Measurements from ENCODE around the gene RSPO4.

DNA sequence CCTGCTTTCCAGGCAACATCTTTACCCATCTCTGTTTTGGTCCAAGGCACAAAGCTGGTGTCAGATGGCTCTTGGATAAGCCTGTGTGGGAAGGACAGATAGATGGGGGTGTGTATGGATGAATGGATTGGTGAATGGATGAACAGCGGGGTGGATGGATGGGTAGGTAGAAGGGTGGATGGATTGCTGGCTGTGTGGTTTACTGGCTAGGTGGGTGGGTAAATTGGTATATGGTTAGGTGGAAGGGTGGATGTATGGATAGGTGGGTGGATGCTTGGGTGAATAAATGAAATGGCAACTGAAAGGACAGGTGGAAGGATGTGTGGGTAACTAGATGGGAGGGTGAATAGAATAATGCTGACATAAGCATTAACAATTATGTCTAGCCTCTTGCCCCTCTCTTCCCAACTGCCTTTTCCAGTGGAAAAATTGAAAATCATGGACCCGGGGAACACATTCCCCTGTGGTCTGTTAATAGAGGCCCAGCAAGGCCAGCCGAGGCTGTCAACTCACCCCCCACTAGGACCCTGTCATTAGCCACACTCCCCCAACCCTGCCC lies 43.8 kb upstream of the RSPO4 start:
- TF ChIP-seq, protein P1, sequence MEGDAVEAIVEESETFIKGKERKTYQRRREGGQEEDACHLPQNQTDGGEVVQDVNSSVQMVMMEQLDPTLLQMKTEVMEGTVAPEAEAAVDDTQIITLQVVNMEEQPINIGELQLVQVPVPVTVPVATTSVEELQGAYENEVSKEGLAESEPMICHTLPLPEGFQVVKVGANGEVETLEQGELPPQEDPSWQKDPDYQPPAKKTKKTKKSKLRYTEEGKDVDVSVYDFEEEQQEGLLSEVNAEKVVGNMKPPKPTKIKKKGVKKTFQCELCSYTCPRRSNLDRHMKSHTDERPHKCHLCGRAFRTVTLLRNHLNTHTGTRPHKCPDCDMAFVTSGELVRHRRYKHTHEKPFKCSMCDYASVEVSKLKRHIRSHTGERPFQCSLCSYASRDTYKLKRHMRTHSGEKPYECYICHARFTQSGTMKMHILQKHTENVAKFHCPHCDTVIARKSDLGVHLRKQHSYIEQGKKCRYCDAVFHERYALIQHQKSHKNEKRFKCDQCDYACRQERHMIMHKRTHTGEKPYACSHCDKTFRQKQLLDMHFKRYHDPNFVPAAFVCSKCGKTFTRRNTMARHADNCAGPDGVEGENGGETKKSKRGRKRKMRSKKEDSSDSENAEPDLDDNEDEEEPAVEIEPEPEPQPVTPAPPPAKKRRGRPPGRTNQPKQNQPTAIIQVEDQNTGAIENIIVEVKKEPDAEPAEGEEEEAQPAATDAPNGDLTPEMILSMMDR (conservative IDR thresholded peaks at IDR 0.05 in 1 of 2, IDR thresholded peaks at IDR 0.05 in 1 of 2; ENCODE audit: extremely low read depth in 1 of 2, insufficient read depth in 1 of 2, low read depth in 1 of 2, low read length in 2 of 2), result no peak
- TF ChIP-seq EZH2 (IDR thresholded peaks at IDR 0.05; ENCODE audit: borderline replicate concordance, low read length), result no peak

Data from mammary epithelial cell (primary cell).